ENCODE measurements around the gene TPD52L2.

The TPD52L2 gene

DNA sequence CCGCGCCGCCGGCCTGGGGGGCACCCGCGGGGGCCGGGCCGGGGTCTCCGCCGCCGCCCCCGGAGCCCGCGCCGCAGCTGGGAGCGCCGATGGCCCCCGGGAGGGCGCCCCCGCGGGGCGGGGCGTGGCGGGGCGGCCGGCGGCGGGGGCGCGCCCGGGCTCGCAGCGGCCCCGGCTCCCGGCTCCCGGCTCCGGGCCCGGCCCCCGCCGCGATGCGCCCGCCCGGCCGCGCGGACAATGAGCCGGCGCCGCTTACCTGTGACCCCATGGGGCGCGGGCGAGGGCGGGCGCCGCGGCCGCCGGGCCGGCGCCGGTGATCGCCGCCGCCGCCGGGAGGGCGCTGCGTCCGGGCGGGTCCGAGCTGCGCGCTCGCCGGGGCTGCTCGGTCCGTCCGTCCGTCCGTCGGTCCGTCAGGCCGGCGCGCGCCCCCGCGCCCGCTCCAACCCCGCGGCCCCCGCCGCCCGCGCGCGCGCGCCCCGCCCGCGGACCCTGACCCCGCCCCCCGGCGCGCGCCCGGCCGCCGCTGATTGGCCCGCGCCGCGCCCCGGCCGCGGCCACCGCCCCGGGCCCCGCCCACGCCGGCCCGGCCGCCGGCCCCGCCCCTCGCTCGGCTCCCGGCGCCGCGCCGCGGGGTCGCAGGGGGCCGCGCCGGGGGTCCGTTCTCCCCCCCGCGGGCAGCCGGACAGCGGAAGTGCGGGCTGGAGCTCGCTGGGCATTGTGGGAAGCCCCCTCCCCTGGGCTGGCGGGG lies 34.1 kb upstream of the TPD52L2 start, which contains the start of gene ZBTB46:
Gene ZBTB46 (minus strand): TSS at position 424 of the 748 bp plus-strand sequence. CDS start 40,507 bp downstream, outside the sequence.
- TF ChIP-seq GATA3 (IDR thresholded peaks at IDR 0.05; ENCODE audit: low read depth, low read length) (no peak), GATA2 (IDR thresholded peaks at IDR 0.05; ENCODE audit: low read depth, low read length) (no peak)

DNA sequence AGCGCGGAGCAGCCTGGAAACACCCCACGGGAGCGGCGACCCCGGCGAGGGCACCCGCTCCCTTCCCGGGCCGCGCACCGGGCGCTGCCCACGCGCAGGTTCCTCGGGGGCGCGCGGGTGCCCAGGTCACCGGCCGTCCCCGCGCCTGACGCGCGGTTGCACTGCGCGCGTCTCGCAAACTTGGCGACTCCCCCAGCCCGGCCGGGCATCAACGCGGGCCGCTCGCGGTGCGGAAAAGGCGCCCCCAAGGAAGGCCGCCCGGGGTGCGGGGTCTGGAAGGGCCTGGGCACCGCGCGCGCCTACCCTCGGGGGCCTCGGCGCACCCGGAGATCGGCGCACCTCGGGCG lies 33.5 kb upstream of the TPD52L2 start:
- TF ChIP-seq GATA2 (IDR thresholded peaks at IDR 0.05; ENCODE audit: low read depth, low read length) (no peak), GATA3 (IDR thresholded peaks at IDR 0.05; ENCODE audit: low read depth, low read length) (no peak)

DNA sequence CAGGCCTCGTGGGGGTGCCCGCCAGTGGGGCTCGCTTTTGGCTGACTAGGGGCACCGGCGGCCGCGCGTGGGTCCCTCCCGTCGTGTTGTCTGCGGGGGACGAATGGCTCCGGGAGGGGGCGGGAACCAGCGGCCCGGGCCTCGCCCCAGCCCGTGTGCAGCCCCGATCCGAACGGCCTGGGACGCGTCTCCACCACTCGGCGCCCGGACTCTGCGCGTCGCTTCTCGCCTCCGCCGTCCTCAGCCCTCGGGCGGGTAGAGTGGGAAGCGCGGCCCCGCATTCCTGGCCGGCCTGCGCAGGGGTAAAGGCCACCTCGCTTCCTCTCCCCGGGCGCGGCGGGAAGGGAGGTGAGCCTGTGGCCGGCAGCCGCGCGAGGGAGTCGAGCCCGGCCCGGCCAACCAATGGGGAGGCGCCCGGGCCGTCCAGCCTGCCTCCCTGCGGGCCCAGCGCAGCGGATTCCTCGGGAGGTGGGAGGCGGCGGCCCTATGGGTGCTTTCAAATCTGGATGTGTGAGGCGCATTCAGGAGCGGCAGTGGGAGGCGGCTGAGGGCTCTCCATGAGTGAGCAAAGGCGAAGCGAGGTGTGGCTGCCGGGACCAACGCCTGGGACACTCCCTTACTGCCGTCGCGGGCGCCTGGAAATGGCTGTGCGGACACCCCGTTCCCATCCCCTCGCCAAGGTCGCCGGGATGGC lies 32.9 kb upstream of the TPD52L2 start:
- TF ChIP-seq GATA3 (IDR thresholded peaks at IDR 0.05; ENCODE audit: low read depth, low read length) (no peak), GATA2 (IDR thresholded peaks at IDR 0.05; ENCODE audit: low read depth, low read length) (no peak)

DNA sequence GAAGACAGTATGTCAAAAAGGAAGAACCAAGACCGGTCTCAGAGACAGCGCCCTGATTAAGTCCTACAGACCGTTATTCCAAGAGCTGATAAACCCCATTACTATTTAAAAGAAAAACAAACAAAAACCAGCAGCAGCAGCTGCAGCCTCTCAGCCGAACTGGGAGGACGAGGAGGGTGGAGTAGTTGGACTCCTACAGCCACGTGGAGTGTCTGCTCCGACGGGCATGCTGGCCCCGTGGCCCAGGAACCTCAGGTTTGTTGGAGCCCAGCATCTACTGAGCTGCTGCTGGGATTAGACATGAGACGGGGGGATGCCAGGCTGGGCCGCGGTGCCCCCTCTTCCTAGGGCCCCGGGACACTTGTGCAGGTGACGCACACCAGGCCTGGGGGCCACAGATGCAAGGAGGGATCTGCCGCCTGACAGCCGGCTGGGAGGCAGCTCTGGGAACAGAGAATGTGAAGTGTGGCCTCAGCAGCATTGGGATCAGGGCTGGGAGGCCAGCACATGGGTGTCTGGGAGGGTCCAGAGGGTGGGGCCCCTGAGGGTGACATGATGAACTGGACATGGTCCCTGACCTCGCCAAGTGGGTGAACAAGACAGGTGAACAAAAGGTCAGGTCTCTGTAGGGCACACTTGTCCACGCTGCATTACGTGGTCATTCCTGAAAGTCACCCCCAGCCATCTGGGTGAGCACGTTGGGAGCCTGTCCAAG lies 31.1 kb upstream of the TPD52L2 start:
- TF ChIP-seq GATA3 (IDR thresholded peaks at IDR 0.05; ENCODE audit: low read depth, low read length), result no peak
- no peak for TF ChIP-seq GATA2 (IDR thresholded peaks at IDR 0.05; ENCODE audit: low read depth, low read length)

DNA sequence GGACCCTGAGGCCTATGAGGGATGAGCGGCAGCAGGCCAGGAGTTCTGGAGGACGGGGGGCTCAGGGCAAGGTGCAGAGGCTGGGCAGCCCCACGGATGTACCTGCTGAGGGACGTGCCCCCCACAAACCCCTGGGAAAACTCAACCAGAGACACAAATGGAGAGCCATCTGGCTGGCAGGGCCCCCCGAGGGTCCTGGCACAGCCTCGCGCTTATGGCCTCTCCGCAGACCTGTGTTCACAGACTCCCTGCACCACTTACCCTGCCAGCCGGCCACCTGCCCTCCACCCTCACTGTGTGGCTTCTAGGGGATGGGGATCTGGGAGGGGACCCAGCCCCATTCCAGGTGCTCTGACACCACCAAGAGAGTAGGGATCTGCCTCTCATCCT lies 30.6 kb upstream of the TPD52L2 start:
- no peak for TF ChIP-seq GATA3 (IDR thresholded peaks at IDR 0.05; ENCODE audit: low read depth, low read length)
- TF ChIP-seq GATA2 (IDR thresholded peaks at IDR 0.05; ENCODE audit: low read depth, low read length), result no peak

DNA sequence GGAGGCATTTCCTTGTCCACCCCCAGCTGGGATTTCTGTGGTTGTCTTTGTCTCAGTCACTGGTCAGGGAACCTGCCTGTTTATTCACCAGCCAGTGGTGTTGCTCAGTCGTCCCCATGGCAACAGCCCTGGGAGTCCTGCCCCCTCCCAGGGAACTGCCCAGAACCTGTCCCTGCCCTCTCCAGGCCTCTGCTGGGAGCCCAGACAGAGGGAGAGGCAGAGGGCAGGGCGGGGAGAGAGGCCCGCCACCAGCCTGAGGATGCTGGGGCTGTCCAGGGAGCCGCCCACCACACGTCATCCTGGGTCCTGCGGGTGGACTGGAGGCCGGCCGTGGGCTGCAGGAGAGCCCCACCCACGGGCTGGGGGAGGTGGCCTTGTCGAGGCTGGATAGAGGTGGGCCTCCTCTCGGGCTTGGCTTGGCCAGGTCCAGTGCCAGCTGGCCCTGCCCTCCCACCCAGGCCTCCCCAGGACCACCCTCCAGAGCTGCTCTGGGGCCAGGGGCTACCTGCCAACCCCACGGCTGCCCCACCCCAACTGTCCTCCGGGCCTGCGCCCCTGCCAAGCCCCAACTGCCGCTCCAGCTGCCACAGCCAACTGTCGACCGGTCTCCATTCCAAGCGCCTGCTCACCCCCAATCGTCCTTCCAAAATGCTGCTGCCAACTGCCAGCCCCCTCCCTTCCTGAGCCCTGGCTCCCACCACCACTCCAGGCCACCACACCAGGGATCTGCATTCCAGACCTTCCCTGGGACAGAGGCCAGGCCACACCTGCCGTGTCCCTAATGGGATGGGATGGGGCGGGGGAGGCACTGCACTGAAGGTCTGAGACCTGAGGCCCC lies 29.8 kb upstream of the TPD52L2 start:
- no peak for TF ChIP-seq GATA3 (IDR thresholded peaks at IDR 0.05; ENCODE audit: low read depth, low read length)
- TF ChIP-seq GATA2 (IDR thresholded peaks at IDR 0.05; ENCODE audit: low read depth, low read length), result no peak

DNA sequence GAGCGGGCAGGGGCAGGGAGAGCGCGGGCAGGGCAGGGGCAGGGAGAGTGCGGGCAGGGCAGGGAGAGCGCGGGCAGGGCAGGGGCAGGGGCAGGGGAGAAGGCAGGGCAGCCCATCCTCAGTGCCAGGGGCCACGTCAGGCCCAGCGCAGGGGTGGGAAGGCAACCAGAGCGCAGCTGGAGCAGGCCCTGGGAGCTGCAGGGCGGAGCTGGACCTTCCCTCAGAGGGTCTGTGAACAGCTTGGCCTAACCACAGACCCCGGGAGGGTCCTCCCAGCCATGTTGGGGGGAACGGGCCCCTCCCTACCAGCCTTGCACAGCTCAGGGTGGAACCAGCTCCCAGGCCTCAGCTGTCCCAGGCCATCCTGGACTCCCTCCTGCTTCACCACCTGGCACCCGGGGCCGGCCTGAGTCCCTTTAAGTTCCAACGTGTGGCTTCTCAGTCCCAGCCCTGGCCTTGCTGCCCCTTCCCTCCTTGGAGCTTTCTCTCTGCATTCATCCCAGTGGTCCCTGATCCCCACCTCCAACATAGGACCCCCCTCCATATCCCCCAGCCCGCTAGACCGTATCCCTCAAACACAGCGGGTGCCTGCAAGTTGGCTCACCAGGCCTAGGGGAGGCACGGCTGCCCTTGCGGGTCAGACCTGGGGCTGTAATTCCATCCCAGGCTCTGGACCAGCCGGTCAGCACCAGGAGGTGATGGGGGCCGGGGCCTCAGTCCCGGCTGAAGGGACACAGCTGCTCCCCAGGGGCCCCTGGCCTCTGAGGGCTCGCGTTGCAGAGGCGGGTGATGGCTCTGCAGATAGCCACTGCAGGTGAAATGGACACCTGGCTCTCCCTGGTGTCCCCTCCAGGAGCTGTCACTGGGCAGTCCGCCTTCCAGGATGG lies 28.4 kb upstream of the TPD52L2 start:
- TF ChIP-seq GATA3 (IDR thresholded peaks at IDR 0.05; ENCODE audit: low read depth, low read length), result no peak
- TF ChIP-seq GATA2 (IDR thresholded peaks at IDR 0.05; ENCODE audit: low read depth, low read length), result no peak

DNA sequence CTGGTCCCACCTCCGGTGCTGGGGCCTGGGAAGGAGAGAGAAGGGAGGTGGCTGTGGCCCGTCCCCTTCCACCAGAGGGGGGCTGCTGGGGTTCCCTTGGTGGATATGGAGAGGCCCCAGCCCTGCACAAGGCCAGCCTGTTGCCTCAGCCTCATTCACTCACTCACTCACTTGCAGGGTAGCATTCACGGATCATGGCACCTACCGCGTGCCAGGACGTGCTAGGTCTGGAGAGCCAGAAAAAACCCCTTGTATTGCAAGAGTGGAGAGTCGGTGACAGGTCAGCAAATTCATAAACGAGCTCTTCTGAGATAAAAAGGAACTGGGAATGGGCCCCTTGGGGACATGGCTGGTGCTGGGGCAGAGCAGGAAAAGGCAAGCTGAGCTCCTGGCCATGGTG lies 27.6 kb upstream of the TPD52L2 start:
- TF ChIP-seq GATA3 (IDR thresholded peaks at IDR 0.05; ENCODE audit: low read depth, low read length) (no peak), GATA2 (IDR thresholded peaks at IDR 0.05; ENCODE audit: low read depth, low read length) (no peak)

DNA sequence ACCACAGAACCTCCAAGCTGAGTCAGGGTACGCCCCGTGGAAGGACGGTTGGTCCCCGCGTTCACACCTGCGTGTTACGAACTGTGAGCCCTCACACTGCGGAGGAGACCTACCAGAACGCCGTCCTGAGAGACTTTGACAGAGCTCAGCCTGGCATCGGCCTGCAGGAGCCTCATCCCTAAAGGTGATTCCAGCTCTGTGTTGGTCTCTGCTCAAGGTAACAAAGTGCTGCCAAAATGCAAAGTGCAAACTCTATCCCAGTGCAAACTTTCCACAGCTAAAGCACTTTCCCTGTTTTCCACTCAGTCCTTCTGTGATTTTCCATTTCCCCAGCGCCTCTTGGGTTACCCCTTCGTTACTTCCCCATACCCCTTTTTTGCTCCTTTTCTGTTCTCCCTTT lies 25.4 kb upstream of the TPD52L2 start:
- TF ChIP-seq GATA2 (IDR thresholded peaks at IDR 0.05; ENCODE audit: low read depth, low read length), result no peak
- no peak for TF ChIP-seq GATA3 (IDR thresholded peaks at IDR 0.05; ENCODE audit: low read depth, low read length)

DNA sequence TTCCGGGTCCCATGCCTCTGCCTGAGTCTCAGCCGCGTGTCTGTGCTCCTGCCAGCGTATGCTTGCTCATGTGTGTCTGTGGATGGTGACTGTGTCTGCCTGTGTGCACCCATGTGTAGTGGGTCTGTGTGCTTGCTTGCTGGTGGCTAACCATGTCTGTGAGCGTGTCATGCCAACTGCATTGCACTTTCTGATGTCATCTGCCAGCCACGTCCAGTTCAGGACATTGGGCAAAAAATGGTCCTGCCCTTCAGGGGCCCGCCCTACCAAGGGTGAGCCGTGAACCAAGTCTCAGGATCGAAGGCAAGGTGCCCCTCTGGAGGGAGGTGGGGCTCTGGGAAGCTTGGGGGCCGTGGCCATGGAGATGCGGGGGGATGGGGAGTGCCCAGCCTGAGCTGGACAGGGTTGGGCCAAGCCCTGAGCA lies 24.7 kb upstream of the TPD52L2 start:
- no peak for TF ChIP-seq GATA2 (IDR thresholded peaks at IDR 0.05; ENCODE audit: low read depth, low read length)
- no peak for TF ChIP-seq GATA3 (IDR thresholded peaks at IDR 0.05; ENCODE audit: low read depth, low read length)

DNA sequence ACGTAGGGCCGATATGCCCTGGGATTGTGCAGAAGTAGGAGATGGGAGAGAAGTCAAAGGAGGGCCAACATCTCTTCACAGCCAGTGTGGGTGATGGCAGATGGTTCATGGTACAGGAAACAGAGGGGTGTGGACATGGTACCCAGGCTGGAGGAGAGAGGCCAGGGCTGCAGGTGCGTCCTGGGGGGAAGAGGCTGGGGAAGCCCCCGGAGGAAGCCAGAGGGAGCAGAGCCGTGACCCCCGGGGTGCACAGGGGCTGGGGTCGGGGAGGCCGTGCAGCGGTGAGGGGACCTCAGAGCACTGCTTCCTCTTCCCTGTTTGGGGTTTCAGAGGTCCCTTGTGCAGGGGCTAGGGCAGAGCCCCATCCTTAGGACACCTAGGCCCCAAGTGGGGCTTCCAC lies 22.8 kb upstream of the TPD52L2 start:
- no peak for TF ChIP-seq GATA2 (IDR thresholded peaks at IDR 0.05; ENCODE audit: low read depth, low read length)
- TF ChIP-seq GATA3 (IDR thresholded peaks at IDR 0.05; ENCODE audit: low read depth, low read length), result no peak

DNA sequence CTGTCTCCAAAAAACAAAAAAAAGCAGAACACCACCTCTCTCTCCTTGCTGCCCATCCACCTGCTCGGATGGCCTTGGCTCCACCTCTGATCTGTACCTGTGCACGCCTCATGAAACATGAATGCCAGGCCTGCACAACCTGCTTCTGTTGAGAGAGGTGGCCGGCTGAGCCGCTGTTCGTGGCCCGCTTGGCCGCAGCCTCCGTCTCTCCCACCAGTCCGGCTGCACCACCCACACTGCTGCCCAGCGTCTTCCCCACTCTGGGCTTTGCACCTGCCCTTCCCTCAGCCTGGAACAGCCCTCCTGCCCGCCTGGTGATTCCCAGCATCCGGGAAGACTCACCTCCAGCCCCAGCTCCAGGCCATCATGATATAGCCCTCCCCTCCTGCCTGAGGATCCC lies 21.8 kb upstream of the TPD52L2 start:
- no peak for TF ChIP-seq GATA2 (IDR thresholded peaks at IDR 0.05; ENCODE audit: low read depth, low read length)
- TF ChIP-seq GATA3 (IDR thresholded peaks at IDR 0.05; ENCODE audit: low read depth, low read length), result no peak

DNA sequence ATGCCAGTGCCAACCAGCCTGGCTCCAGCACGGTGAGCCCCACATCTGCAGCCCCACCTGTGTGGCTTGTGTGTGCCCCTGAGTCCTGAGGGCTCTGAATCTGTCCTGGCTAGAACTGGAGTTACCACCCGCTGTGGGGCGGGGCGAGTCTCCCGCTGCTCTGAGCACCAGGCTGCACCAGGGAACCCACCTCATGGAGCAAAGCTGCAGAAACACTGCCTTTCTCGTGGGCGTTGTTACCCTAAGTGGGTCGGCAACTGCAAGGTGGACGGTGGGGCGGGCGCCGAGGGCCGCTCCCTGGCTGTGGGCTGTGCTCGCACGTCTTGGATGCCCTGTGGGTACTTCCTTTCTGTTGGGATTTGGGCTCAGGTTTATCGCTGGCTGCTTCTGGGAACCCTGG lies 21.3 kb upstream of the TPD52L2 start:
- TF ChIP-seq GATA3 (IDR thresholded peaks at IDR 0.05; ENCODE audit: low read depth, low read length) (no peak), GATA2 (IDR thresholded peaks at IDR 0.05; ENCODE audit: low read depth, low read length) (no peak)

Measured in SH-SY5Y (cell line).